ENCODE results near the gene KIFBP. TPM values are rescaled to one million over a fixed set of nuclear protein-coding genes. Genes with fewer than 3 reads are reported as not detected.
"Not testable (repeated sequence)": the region's sequence is repeated elsewhere in the genome, so short reads cannot be mapped to it uniquely, and the experiment has no call there.

KIFBP gene
- total RNA-seq, 2 donors from 2014 or later: 13.4 to 14.3 TPM

GRCh38 chr10:69012778-69013177, 24.2 kb downstream of the KIFBP start:
- H3K9me3 Mint-ChIP-seq; DNase-seq (ENCODE audit: low spot score); ATAC-seq; H3K36me3 Mint-ChIP-seq; H3K27me3 Mint-ChIP-seq: not testable (repeated sequence)
- peak overlapping the region; percentile 14 for H3K4me3 Mint-ChIP-seq
- H3K4me1 Mint-ChIP-seq (ENCODE audit: low read depth in 2 of 2): peaks cover 11 to 12% of the 10 kb centered on the region in 2 donors
- H3K27ac Mint-ChIP-seq: peak overlapping the region; percentile 57 to 72

DNA sequence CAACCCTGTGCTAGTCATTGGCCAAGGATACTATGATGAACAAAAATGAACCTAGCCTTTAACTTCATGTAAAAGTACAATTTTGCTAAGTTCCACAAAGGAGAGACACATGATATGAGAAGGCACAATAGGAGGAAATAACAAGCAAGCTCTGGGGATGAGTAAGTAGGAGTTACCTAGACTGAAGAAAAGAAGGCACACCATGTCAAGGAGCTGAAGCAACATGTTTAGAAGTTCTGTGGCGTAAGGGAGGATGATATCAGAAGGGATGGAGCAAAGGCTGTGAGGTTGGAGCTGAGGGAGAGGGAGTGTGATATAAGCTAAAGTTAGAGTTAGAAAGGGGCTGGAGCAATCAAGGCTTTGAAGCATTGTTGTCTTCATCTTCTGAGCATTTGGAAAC, 25.6 kb downstream of the KIFBP start:
- Mint-ChIP-seq H3K36me3 (peaks cover 7% of the 10 kb centered on the region), H3K27me3 (no peaks in the 10 kb centered on the region), H3K4me1 (ENCODE audit: low read depth in 2 of 2) (peaks cover 11 to 16% of the 10 kb centered on the region in 2 donors), H3K9me3 (no peaks in the 10 kb centered on the region), H3K4me3 (no peak overlapping the region), H3K27ac (peak overlapping the region in 1 of 2 donors; percentile 9)
- no peak for ATAC-seq
- no peak for DNase-seq (ENCODE audit: low spot score)

DNA sequence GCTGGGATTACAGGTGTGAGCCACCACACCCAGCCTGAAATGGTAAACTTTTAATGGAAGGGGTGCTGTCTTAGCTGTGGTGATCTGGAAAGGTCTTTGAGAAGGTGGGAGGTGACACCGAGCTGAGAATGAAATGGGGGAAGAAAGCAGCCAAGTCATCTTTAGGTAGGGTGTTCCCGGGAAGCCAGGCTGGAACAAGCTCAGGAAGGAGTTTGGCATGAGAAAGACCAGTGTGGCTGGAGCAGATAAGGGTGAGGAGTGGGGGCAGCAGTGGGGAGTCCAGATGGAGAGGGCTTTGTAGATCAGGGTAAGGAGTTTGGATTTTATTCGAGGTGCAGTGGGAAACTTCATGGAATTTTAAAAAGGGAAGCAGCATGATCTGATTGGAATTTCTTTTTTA, 30.0 kb downstream of the KIFBP start:
- H3K27me3 Mint-ChIP-seq: no peaks in the 10 kb centered on the region
- H3K9me3 Mint-ChIP-seq: no peaks in the 10 kb centered on the region
- peaks cover 3 to 13% of the 10 kb centered on the region in 2 donors for H3K4me1 Mint-ChIP-seq (ENCODE audit: low read depth in 2 of 2)
- ATAC-seq (no peak), DNase-seq (ENCODE audit: low spot score) (no peak)
- no peak overlapping the region for H3K4me3 Mint-ChIP-seq
- peak overlapping the region in 1 of 2 donors; percentile 62 for H3K27ac Mint-ChIP-seq
- H3K36me3 Mint-ChIP-seq: no peaks in the 10 kb centered on the region

DNA sequence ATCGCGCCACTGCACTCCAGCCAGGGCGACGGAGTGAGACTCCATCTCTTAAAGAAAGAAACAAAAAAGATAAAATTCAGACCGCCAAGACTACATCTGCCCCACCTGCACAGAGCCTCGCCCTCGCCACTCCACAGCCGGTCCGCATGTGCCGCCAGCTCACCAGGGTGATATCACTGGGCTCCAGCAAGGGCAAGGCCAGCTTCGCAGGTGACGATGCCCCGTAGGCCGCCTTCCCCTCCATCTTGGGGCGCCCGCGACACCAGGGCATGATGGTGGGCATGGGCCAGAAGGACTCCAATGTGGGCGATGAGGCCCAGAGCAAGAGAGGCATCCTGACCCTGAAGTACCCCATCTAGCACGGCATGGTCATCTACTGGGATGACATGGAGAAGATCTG, 34.0 kb downstream of the KIFBP start:
- Mint-ChIP-seq H3K36me3 (no peaks in the 10 kb centered on the region), H3K9me3 (no peaks in the 10 kb centered on the region), H3K4me1 (ENCODE audit: low read depth in 2 of 2) (peaks cover 11 to 17% of the 10 kb centered on the region in 2 donors), H3K27me3 (no peaks in the 10 kb centered on the region), H3K4me3 (no peak overlapping the region), H3K27ac (no peak overlapping the region)
- DNase-seq (ENCODE audit: low spot score) (no peak), ATAC-seq (no peak)

GRCh38 chr10:69025370-69025896, 36.8 kb downstream of the KIFBP start:
- Mint-ChIP-seq H3K4me3 (no peak overlapping the region), H3K27me3 (no peaks in the 10 kb centered on the region), H3K9me3 (no peaks in the 10 kb centered on the region)

GRCh38 chr10:69033256-69033655, 44.7 kb downstream of the KIFBP start:
- H3K9me3 Mint-ChIP-seq: no peaks in the 10 kb centered on the region
- no peak for ATAC-seq
- DNase-seq (ENCODE audit: low spot score): no peak
- no peak overlapping the region for H3K4me3 Mint-ChIP-seq
- no peaks in the 10 kb centered on the region for H3K36me3 Mint-ChIP-seq
- H3K27ac Mint-ChIP-seq: peak overlapping the region in 1 of 2 donors; percentile 26
- peaks cover 15 to 16% of the 10 kb centered on the region in 2 donors for H3K4me1 Mint-ChIP-seq (ENCODE audit: low read depth in 2 of 2)
- no peaks in the 10 kb centered on the region for H3K27me3 Mint-ChIP-seq

More at GRCh38 chr10:69025370-69025896, 36.8 kb downstream of the KIFBP start:
- ATAC-seq (no peak), DNase-seq (ENCODE audit: low spot score) (no peak)
- Mint-ChIP-seq H3K27ac (peak overlapping the region in 1 of 2 donors; percentile 78), H3K4me1 (ENCODE audit: low read depth in 2 of 2) (peaks cover 20 to 23% of the 10 kb centered on the region in 2 donors), H3K36me3 (no peaks in the 10 kb centered on the region)

DNA sequence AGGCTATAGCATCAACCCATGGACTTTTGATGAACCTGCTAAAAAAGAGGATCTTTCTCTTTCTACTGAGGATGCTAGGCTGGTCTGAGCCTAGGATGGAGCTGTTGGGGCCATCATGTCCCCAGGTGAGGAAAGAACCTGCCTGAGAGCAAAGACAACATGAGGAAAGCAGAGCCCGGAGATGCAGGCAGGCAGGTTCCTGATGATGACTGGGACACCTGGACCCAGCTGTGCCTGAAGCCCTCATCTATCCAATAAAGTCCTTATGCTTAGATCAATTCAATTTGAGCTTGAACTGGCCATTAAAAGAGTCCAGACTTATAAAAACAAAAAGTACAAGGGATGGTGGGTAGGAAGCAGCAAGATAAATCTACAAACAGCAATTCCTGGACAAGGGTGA, 48.9 kb downstream of the KIFBP start:
- Mint-ChIP-seq H3K4me3 (no peak overlapping the region), H3K4me1 (ENCODE audit: low read depth in 2 of 2) (peaks cover 3 to 5% of the 10 kb centered on the region in 2 donors), H3K36me3 (no peaks in the 10 kb centered on the region), H3K27ac (peak overlapping the region in 1 of 2 donors; percentile 63), H3K9me3 (no peaks in the 10 kb centered on the region), H3K27me3 (no peaks in the 10 kb centered on the region)
- ATAC-seq (no peak), DNase-seq (ENCODE audit: low spot score) (no peak)

DNA sequence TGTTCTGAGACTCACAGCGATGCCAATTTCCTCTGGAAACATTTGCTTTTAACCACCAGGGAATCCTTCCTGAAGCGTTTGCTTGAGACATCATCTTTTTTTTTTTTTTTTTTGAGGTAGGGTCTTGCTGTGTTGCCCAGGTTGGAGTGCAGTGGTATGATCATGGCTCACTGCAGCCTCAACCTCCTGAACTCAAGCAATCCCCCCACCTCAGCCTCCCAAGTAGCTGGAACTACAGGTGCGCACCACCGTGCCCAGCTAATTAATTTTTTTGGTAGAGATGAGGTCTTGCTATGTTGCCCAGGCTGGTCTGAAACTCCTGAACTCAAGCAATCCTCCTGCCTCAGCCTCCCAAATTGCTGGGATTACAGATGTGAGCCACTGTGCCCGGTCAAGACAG, 52.3 kb downstream of the KIFBP start:
- ATAC-seq; H3K9me3 Mint-ChIP-seq; DNase-seq (ENCODE audit: low spot score); H3K27me3 Mint-ChIP-seq; H3K36me3 Mint-ChIP-seq; H3K4me3 Mint-ChIP-seq: not testable (repeated sequence)
- peaks cover 22 to 24% of the 10 kb centered on the region in 2 donors for H3K4me1 Mint-ChIP-seq (ENCODE audit: low read depth in 2 of 2)
- H3K27ac Mint-ChIP-seq: peak overlapping the region in 1 of 2 donors; percentile 41

DNA sequence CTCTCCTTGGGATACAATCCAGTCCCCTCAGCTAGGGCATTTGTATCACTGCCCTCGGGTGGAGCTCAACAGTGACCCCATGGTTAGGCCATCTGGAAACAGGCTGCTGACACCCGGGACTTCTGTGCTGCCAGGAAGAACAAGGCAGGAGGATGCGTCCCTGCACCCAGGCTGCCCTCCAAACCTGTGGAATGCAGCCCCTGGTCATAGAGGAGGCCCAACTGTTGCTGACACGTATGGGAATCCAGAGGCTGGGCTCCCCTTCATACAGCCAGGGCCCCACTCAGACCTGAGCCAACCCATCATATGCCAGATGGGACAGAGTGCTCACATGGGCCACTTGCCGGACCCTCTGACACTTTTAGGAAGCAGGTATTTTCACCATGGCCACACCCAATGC, 53.8 kb downstream of the KIFBP start:
- no peak for DNase-seq (ENCODE audit: low spot score)
- H3K4me3 Mint-ChIP-seq: no peak overlapping the region
- H3K9me3 Mint-ChIP-seq: no peaks in the 10 kb centered on the region
- no peak overlapping the region for H3K27ac Mint-ChIP-seq
- H3K4me1 Mint-ChIP-seq (ENCODE audit: low read depth in 2 of 2): peaks cover 32 to 36% of the 10 kb centered on the region in 2 donors
- no peaks in the 10 kb centered on the region for H3K36me3 Mint-ChIP-seq
- no peaks in the 10 kb centered on the region for H3K27me3 Mint-ChIP-seq
- no peak for ATAC-seq

DNA sequence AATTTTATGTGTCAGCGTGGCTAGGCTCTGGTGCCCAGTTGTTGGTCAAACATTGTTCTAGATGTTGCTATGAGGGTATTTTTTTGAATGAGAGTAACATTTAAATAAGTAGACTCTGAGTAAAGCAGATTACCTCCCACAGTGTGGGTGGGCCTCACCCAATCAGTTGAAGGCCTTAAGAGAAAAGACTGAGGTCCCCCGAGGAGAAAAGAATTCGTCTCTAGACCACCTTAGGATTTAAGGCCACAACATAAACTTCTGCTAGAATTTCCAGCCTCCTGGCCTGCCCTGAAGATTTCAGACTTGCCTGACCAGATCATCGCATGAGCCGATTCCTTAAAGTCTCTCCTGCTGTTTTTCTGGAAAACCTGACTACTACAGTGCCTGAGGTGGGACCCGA, 54.2 kb downstream of the KIFBP start:
- peak overlapping the region in 1 of 2 donors; percentile 93 for H3K27ac Mint-ChIP-seq

GRCh38 chr10:69043931-69044531, 55.4 kb downstream of the KIFBP start:
- Mint-ChIP-seq H3K36me3 (no peaks in the 10 kb centered on the region), H3K4me3 (peak overlapping the region; percentile 85), H3K27ac (peak overlapping the region; percentile 93 to 99), H3K27me3 (no peaks in the 10 kb centered on the region), H3K9me3 (no peaks in the 10 kb centered on the region), H3K4me1 (ENCODE audit: low read depth in 2 of 2) (peaks cover 47% of the 10 kb centered on the region in 2 donors)
- DNase-seq (ENCODE audit: low spot score): no peak
- ATAC-seq: peak; percentile 55 to 60

More for the DNA sequence above, 54.2 kb downstream of the KIFBP start:
- Mint-ChIP-seq H3K4me3 (no peak overlapping the region), H3K9me3 (no peaks in the 10 kb centered on the region), H3K4me1 (ENCODE audit: low read depth in 2 of 2) (peaks cover 36 to 40% of the 10 kb centered on the region in 2 donors), H3K27me3 (no peaks in the 10 kb centered on the region), H3K36me3 (no peaks in the 10 kb centered on the region)
- ATAC-seq (no peak), DNase-seq (ENCODE audit: low spot score) (no peak)

GRCh38 chr10:69044546-69044945, 55.9 kb downstream of the KIFBP start:
- DNase-seq (ENCODE audit: low spot score) (no peak), ATAC-seq (peak in 1 of 2 donors; percentile 46)
- no peaks in the 10 kb centered on the region for H3K9me3 Mint-ChIP-seq
- peak overlapping the region; percentile 85 for H3K4me3 Mint-ChIP-seq
- no peaks in the 10 kb centered on the region for H3K36me3 Mint-ChIP-seq
- peaks cover 50 to 51% of the 10 kb centered on the region in 2 donors for H3K4me1 Mint-ChIP-seq (ENCODE audit: low read depth in 2 of 2)
- H3K27ac Mint-ChIP-seq: peak overlapping the region; percentile 93 to 99
- H3K27me3 Mint-ChIP-seq: no peaks in the 10 kb centered on the region

GRCh38 chr10:69045441-69046300, 57.1 kb downstream of the KIFBP start:
- H3K27ac Mint-ChIP-seq: peak overlapping the region; percentile 93 to 99
- peak overlapping the region; percentile 85 for H3K4me3 Mint-ChIP-seq
- H3K9me3 Mint-ChIP-seq: no peaks in the 10 kb centered on the region
- DNase-seq (ENCODE audit: low spot score) (peak; percentile 72), ATAC-seq (peak; percentile 91)
- no peaks in the 10 kb centered on the region for H3K36me3 Mint-ChIP-seq
- peaks cover 53 to 54% of the 10 kb centered on the region in 2 donors for H3K4me1 Mint-ChIP-seq (ENCODE audit: low read depth in 2 of 2)
- no peaks in the 10 kb centered on the region for H3K27me3 Mint-ChIP-seq

Measured in natural killer cell treated with Interleukin-12 subunit alpha and Interleukin-12 subunit beta and Interleukin-15 and Interleukin-18, amount 100 ng/mL, for 72 hours (primary cell).